Uterus (tissue), 4 donors: ENCODE results near the gene PROZ. TPM values are rescaled to one million over a fixed set of nuclear protein-coding genes. Genes with fewer than 3 reads are reported as not detected.

Experiments used
- DNase-seq, 2 donors: peaks; one replicate each; pipeline ENCODE4 v3.0.0-alpha.2; 2019 to 2020
- H3K27ac ChIP-seq, 2 donors: fragments of 200-600 bp; sonication (generic); 1 replicate in 1 of 2; 2 replicates in 1 of 2; pipeline ENCODE4 v1.5.1; 2016 to 2018
- H3K27me3 ChIP-seq, 2 donors: fragments of 200-600 bp; sonication (generic); one replicate each; pipeline ENCODE4 v1.5.1; 2018 to 2019; ENCODE audit warnings: control low read depth in 1 of 2
- H3K36me3 ChIP-seq, 2 donors: fragments of 200-600 bp; sonication (generic); one replicate each; pipeline ENCODE4 v1.5.1; 2019; ENCODE audit warnings: control low read depth in 1 of 2
- H3K4me1 ChIP-seq, 2 donors: fragments of 200-600 bp; sonication (generic); one replicate each; pipeline ENCODE4 v1.5.1; 2018 to 2019; ENCODE audit warnings: control low read depth in 1 of 2
- H3K4me3 ChIP-seq, 2 donors: fragments of 200-600 bp; sonication (generic); 1 replicate in 1 of 2; 2 replicates in 1 of 2; pipeline ENCODE4 v1.5.1; 2018 to 2019; ENCODE audit warnings: mild to moderate bottlenecking in 1 of 2
- H3K9me3 ChIP-seq, 2 donors: fragments of 200-600 bp; sonication (generic); one replicate each; pipeline ENCODE4 v1.5.1; 2019; ENCODE audit warnings: control low read depth in 1 of 2
- CTCF ChIP-seq, 4 experiments: fragments of 200-600 bp in 2 of 4; fragments of 450-650 bp in 2 of 4; sonication (generic) in 2 of 4; IDR thresholded peaks; one replicate each; pipeline ENCODE4 v1.5.1; 2016 to 2019; ENCODE audit warnings: antibody characterized with exemption in 4 of 4, mild to moderate bottlenecking in 2 of 4, moderate library complexity in 1 of 4
- POLR2A ChIP-seq, 2 donors: fragments of 450-650 bp; IDR thresholded peaks; one replicate each; pipeline ENCODE4 v1.6.1; 2016; ENCODE audit warnings: antibody characterized with exemption in 2 of 2, mild to moderate bottlenecking in 1 of 2, moderate library complexity in 1 of 2
- intact Hi-C: fragments of 100-400 bp; cut with DNase I; formaldehyde crosslinking; loops from one replicate; pipeline ENCODE4 v1.15.1; 2023; ENCODE audit warnings: low total_unique reads
- total RNA-seq, 4 donors: library from RNA; depleted of rRNA in 3 of 4; stranded (reverse); fragments of >200 nt in 3 of 4; gene quantifications; one replicate each; pipeline versions ENCODE4 v1.1.0 to v1.2.4, GENCODE V29; 2014 to 2023
- donor health status: DM: yes; HTN: yes; CAD: no.

The PROZ gene
- total RNA-seq, 4 donors from 2014 or later, result not detected

- Histone ChIP-seq H3K27me3 (no peaks in the 10 kb centered on the region), H3K4me1 (no peaks in the 10 kb centered on the region), H3K36me3 (no peaks in the 10 kb centered on the region), H3K9me3 (no peaks in the 10 kb centered on the region), H3K27ac (peak overlapping the region; percentile 57 to 73), H3K4me3 (peak overlapping the region in 1 of 2 donors; percentile 24)
- no peak for DNase-seq
- TF ChIP-seq POLR2A (IDR thresholded peaks at IDR 0.05) (no peak), CTCF (IDR thresholded peaks at IDR 0.05) (no peak)
- intact Hi-C loops, result no loop called here
Observed at GRCh38 chr13:113121928-113122471, 36.4 kb upstream of the PROZ start.

GRCh38 chr13:113122550-113123225, 35.8 kb upstream of the PROZ start, which contains the start of gene F10:
Gene F10 (plus strand): TSS chr13:113122799. CDS start chr13:113122856, 57 bp downstream.
- H3K9me3 ChIP-seq, result no peaks in the 10 kb centered on the region
- H3K27me3 ChIP-seq, result no peaks in the 10 kb centered on the region
- DNase-seq, result peak; percentile 62 to 70
- H3K27ac ChIP-seq, result peak within 1 kb of the TSS; percentile 57 to 73
- peak within 1 kb of the TSS in 1 of 2 donors; percentile 24 for H3K4me3 ChIP-seq
- TF ChIP-seq POLR2A (IDR thresholded peaks at IDR 0.05) (peak; percentile 35 to 47), CTCF (IDR thresholded peaks at IDR 0.05) (peak in 2 of 4 experiments; percentile 15 to 42)
- H3K4me1 ChIP-seq, result no peaks in the 10 kb centered on the region
- H3K36me3 ChIP-seq, result no peaks in the 10 kb centered on the region
- intact Hi-C loops, result no loop called here

- no peak for DNase-seq
- Histone ChIP-seq H3K36me3 (no peaks in the 10 kb centered on the region), H3K4me3 (no peak overlapping the region), H3K4me1 (no peaks in the 10 kb centered on the region), H3K9me3 (no peaks in the 10 kb centered on the region), H3K27me3 (no peaks in the 10 kb centered on the region), H3K27ac (peak overlapping the region; percentile 42 to 50)
- TF ChIP-seq CTCF (IDR thresholded peaks at IDR 0.05), result no peak
- no peak for TF ChIP-seq POLR2A (IDR thresholded peaks at IDR 0.05)
- intact Hi-C loops, result no loop called here
Observed at GRCh38 chr13:113123226-113124201, 34.9 kb upstream of the PROZ start.

GRCh38 chr13:113124211-113124970, 34.1 kb upstream of the PROZ start:
- Histone ChIP-seq H3K9me3 (no peaks in the 10 kb centered on the region), H3K4me1 (no peaks in the 10 kb centered on the region), H3K27ac (no peak overlapping the region), H3K36me3 (no peaks in the 10 kb centered on the region), H3K4me3 (no peak overlapping the region), H3K27me3 (no peaks in the 10 kb centered on the region)
- DNase-seq, result peak in 1 of 2 donors; percentile 7
- intact Hi-C loops, result no loop called here
- no peak for TF ChIP-seq POLR2A (IDR thresholded peaks at IDR 0.05)
- TF ChIP-seq CTCF (IDR thresholded peaks at IDR 0.05), result no peak
